ENCODE data around the gene RNF217.
"Not testable (repeated sequence)": the region's sequence is repeated elsewhere in the genome, so short reads cannot be mapped to it uniquely, and the experiment has no call there.

RNF217 gene

GRCh38 chr6:124962639-124963415 lies 590 bp downstream of the RNF217 start:
- H3K4me2 ChIP-seq (ENCODE audit: low read length), result peak overlapping the region; percentile 78
- peak overlapping the region; percentile 70 for H2AFZ ChIP-seq
- TF ChIP-seq CTCF (IDR thresholded peaks at IDR 0.05), result peak; percentile 16
- peak overlapping the region; percentile 94 for H3K27ac ChIP-seq
- H3K27me3 ChIP-seq (ENCODE audit: control insufficient read depth, insufficient read depth, low read length), result no peaks in the 10 kb centered on the region
- H3K79me2 ChIP-seq, result peaks cover 53% of the 10 kb centered on the region
- H3K4me1 ChIP-seq, result peaks cover 25% of the 10 kb centered on the region
- H3K9ac ChIP-seq, result peak overlapping the region; percentile 85
- H3K4me3 ChIP-seq (ENCODE audit: low read depth, low read length), result peak overlapping the region; percentile 98
- no peaks in the 10 kb centered on the region for H3K9me3 ChIP-seq (ENCODE audit: control insufficient read depth, low read length)
- peaks cover 13% of the 10 kb centered on the region for H3K36me3 ChIP-seq (ENCODE audit: control insufficient read depth, insufficient read depth, low read length)

GRCh38 chr6:124963416-124963785 lies 1.2 kb downstream of the RNF217 start:
- H3K9ac ChIP-seq, result peak overlapping the region; percentile 85

GRCh38 chr6:124963831-124964763 lies 1.9 kb downstream of the RNF217 start:
- H2AFZ ChIP-seq, result peak overlapping the region; percentile 70
- H3K9ac ChIP-seq, result peak overlapping the region; percentile 24
- peak overlapping the region; percentile 78 for H3K4me2 ChIP-seq (ENCODE audit: low read length)
- H3K27me3 ChIP-seq (ENCODE audit: control insufficient read depth, insufficient read depth, low read length), result no peaks in the 10 kb centered on the region
- no peaks in the 10 kb centered on the region for H3K9me3 ChIP-seq (ENCODE audit: control insufficient read depth, low read length)
- H3K27ac ChIP-seq, result peak overlapping the region; percentile 94
- no peak for TF ChIP-seq CTCF (IDR thresholded peaks at IDR 0.05)
- H3K79me2 ChIP-seq, result peaks cover 49% of the 10 kb centered on the region
- peak overlapping the region; percentile 98 for H3K4me3 ChIP-seq (ENCODE audit: low read depth, low read length)
- H3K4me1 ChIP-seq, result peaks cover 21% of the 10 kb centered on the region
- H3K36me3 ChIP-seq (ENCODE audit: control insufficient read depth, insufficient read depth, low read length), result peaks cover 13% of the 10 kb centered on the region

More at GRCh38 chr6:124963416-124963785, 1.2 kb downstream of the RNF217 start:
- no peaks in the 10 kb centered on the region for H3K9me3 ChIP-seq (ENCODE audit: control insufficient read depth, low read length)
- peaks cover 52% of the 10 kb centered on the region for H3K79me2 ChIP-seq
- peaks cover 13% of the 10 kb centered on the region for H3K36me3 ChIP-seq (ENCODE audit: control insufficient read depth, insufficient read depth, low read length)
- H3K27me3 ChIP-seq (ENCODE audit: control insufficient read depth, insufficient read depth, low read length), result no peaks in the 10 kb centered on the region
- H3K27ac ChIP-seq, result peak overlapping the region; percentile 94
- peak overlapping the region; percentile 98 for H3K4me3 ChIP-seq (ENCODE audit: low read depth, low read length)
- peak overlapping the region; percentile 70 for H2AFZ ChIP-seq
- peaks cover 21% of the 10 kb centered on the region for H3K4me1 ChIP-seq
- TF ChIP-seq CTCF (IDR thresholded peaks at IDR 0.05), result no peak
- peak overlapping the region; percentile 78 for H3K4me2 ChIP-seq (ENCODE audit: low read length)

- H3K79me2 ChIP-seq, result peaks cover 46% of the 10 kb centered on the region
- H3K36me3 ChIP-seq (ENCODE audit: control insufficient read depth, insufficient read depth, low read length), result peaks cover 13% of the 10 kb centered on the region
- peak overlapping the region; percentile 98 for H3K4me3 ChIP-seq (ENCODE audit: low read depth, low read length)
- H3K4me1 ChIP-seq, result peaks cover 21% of the 10 kb centered on the region
- no peaks in the 10 kb centered on the region for H3K27me3 ChIP-seq (ENCODE audit: control insufficient read depth, insufficient read depth, low read length)
- no peak for TF ChIP-seq CTCF (IDR thresholded peaks at IDR 0.05)
- peak overlapping the region; percentile 78 for H3K4me2 ChIP-seq (ENCODE audit: low read length)
- no peaks in the 10 kb centered on the region for H3K9me3 ChIP-seq (ENCODE audit: control insufficient read depth, low read length)
- H3K9ac ChIP-seq, result no peak overlapping the region
- H2AFZ ChIP-seq, result peak overlapping the region; percentile 5
- peak overlapping the region; percentile 94 for H3K27ac ChIP-seq
Observed at GRCh38 chr6:124964764-124965105, 2.5 kb downstream of the RNF217 start.

GRCh38 chr6:124965424-124965850 lies 3.2 kb downstream of the RNF217 start:
- H3K4me1 ChIP-seq, result peaks cover 21% of the 10 kb centered on the region

More at GRCh38 chr6:124965424-124965850, 3.2 kb downstream of the RNF217 start:
- peaks cover 50% of the 10 kb centered on the region for H3K79me2 ChIP-seq
- peaks cover 13% of the 10 kb centered on the region for H3K36me3 ChIP-seq (ENCODE audit: control insufficient read depth, insufficient read depth, low read length)
- peak overlapping the region; percentile 98 for H3K4me3 ChIP-seq (ENCODE audit: low read depth, low read length)
- not testable (repeated sequence) for H2AFZ ChIP-seq; H3K27me3 ChIP-seq (ENCODE audit: control insufficient read depth, insufficient read depth, low read length); H3K9ac ChIP-seq; H3K9me3 ChIP-seq (ENCODE audit: control insufficient read depth, low read length)
- peak overlapping the region; percentile 78 for H3K4me2 ChIP-seq (ENCODE audit: low read length)
- peak overlapping the region; percentile 94 for H3K27ac ChIP-seq
